GM20000 (cell line): ENCODE measurements around the gene ANK3.

Experiments used
- DNase-seq: peaks from one replicate; pipeline ENCODE4 v3.0.0; 2012; ENCODE audit warnings: low spot score
- CTCF ChIP-seq: IDR thresholded peaks from 2 replicates; pipeline ENCODE4 v1.5.1; 2012; ENCODE audit warnings: mild to moderate bottlenecking, control low read depth; ENCODE audit errors: extremely low read depth, missing control alignments

Gene ANK3

GRCh38 chr10:60185421-60185820 lies 204.3 kb downstream of the ANK3 start:
- DNase-seq, result no peak
- TF ChIP-seq CTCF, result no peak

- no peak for DNase-seq
- no peak for TF ChIP-seq CTCF
Observed at GRCh38 chr10:60182691-60183090, 207.0 kb downstream of the ANK3 start.

GRCh38 chr10:60176925-60177324 lies 212.8 kb downstream of the ANK3 start:
- DNase-seq, result no peak
- TF ChIP-seq CTCF, result no peak

- TF ChIP-seq CTCF, result no peak
- DNase-seq, result no peak
Observed at GRCh38 chr10:60175441-60175971, 214.2 kb downstream of the ANK3 start.

GRCh38 chr10:60172363-60172990 lies 217.2 kb downstream of the ANK3 start:
- no peak for TF ChIP-seq CTCF
- DNase-seq, result no peak

GRCh38 chr10:60171436-60172013 lies 218.2 kb downstream of the ANK3 start:
- no peak for TF ChIP-seq CTCF
- DNase-seq, result no peak

- no peak for DNase-seq
Observed at GRCh38 chr10:60170250-60170649, 219.4 kb downstream of the ANK3 start.

More at GRCh38 chr10:60170250-60170649, 219.4 kb downstream of the ANK3 start:
- no peak for TF ChIP-seq CTCF
